Activated CD4-positive, CD25-positive, alpha-beta regulatory T cell (primary cell): ENCODE data around the gene VPS52.
"Not testable (repeated sequence)": the region's sequence is repeated elsewhere in the genome, so short reads cannot be mapped to it uniquely, and the experiment has no call there.

ENCODE experiments used
- DNase-seq, 4 experiments: peaks; one replicate each; lab custom pipeline; 2025; lab: John Stamatoyannopoulos, UW

Gene VPS52

DNA sequence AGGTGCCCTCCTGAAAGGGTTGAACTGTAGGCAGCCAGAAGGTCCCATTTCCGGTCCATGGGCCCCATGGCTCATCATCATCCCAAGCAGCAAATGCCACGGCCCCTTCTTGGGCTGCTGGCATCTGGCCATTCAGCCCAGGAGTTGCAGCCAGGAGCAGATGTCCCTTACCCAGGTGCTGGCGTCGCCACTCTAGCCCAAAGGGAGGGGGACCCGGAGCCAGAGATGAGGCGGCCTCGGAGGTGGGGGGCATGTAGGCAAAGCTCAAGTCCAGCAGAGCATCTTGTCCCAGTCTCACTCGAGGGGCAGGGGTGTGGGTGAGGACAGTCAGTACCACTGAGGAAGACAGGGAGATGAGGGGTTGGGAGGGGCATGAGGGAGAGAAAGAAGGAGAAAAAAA is 33.4 kb upstream of the VPS52 start:
- DNase-seq: no peak

DNA sequence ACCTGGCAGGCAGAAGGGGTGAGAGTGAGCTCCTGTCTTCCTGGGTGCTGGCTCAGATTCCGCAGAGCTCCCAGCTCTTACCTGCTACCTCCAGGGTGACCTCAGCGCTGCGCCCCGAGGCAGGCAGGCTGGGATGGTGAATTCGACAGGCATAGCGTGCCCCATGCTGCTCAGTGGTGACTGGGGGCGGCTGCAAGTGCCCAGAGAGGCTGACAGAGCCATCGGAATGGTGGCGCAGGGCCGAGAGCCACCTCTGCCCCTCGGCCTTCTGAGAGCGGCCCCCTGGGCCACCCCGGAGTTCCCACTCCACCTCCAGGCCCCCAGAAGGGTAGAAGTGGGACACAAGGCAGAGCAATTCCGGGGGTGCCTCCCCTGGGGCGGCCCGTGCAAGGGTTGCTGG is 32.5 kb upstream of the VPS52 start:
- no peak for DNase-seq

DNA sequence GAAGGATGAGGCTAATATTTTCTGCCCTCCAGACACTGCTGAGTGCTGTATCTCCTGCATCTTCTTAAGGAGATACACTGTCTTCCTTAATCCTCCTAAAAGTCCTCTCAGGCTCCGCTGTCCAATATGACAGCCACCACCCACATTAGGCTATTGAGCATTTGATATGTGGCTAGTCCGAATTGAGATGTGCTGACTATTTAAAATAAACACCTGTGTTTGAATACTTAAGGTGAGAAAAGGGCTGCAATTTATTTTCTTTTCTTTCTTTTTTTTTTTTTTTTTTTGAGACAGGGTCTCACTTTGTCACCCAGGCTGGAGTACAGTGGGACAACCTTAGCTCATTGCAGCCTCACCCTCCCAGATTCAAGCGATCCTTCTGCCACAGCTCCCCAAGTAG is 30.2 kb upstream of the VPS52 start:
- no peak for DNase-seq

GRCh38 chr6:33299237-33299944 is 27.7 kb upstream of the VPS52 start:
- peak; percentile 78 to 87 (median 84) for DNase-seq

- peak in 2 of 4 experiments; percentile 54 to 68 for DNase-seq
Measured at GRCh38 chr6:33298773-33299236, 27.1 kb upstream of the VPS52 start, which contains the start of gene RGL2. TSS of gene RGL2 (minus strand) at chr6:33298942. CDS start at chr6:33298610, 332 bp downstream.

GRCh38 chr6:33297956-33298772 is 26.5 kb upstream of the VPS52 start:
- no peak for DNase-seq

GRCh38 chr6:33297406-33297955 is 25.8 kb upstream of the VPS52 start:
- DNase-seq: no peak

DNA sequence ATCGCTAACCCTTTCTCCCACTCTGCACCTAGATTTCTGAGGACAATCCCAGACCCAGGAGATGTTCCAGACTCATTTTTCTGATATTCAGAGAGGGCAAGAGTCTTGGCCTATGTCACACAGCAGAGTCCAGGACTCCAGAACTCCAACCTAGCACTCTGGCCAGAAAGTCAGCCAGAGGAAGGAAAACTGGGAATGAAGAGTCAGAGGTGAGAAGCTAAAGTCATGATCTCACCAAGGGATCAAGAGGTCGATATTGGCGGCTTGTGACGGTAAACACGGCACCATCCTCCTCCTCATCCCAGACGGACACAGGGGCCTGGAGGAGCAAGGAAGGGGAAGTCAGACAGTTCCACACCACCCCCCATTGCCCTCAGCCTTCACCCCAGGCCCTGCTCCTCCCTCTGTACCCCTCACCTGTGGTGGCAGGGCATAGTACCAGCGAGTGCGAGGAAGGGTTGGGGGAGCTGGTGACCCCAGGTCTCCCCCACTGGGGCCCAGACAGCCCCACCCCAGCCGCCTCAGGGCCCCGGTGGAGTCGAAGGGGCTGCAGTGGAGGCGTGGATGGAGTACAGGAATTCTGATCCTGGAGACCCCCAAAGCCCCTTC is 25.2 kb upstream of the VPS52 start:
- DNase-seq: no peak

DNA sequence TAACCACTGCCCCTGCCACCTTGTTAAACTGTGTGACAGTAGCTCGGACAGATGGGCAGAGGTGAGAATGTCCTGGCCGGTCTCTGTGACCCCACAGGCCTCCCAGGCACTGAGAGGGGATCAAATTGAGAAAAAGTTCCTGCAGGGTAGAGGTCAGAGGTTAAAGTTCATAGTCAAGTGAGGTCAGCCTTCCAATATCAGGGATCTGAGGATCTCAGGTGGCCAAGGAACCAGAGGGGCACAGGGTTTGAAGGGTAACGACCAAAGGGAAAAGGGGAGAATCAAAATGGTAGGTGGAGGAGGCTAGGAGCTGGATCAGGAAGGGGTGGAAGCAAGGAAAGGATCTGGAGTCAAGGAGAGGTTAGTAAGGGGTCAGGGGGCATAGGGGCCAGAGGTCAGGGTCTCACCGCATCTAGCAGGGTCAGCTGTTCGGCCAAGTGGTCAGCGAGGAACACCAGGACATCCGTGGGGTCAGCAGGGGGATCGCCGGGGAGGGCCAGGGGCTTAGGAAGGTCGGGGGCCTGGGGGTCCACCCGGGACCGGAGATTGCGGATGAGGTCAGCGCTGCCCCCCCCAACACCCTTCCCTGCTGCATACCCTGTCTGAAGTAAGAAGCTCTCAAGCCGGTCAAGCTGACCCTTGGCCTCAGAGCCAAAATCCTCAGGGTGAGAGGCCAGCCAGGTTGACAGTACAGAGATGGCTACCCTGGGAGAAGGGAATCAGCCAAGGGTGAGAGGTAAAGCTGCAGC is 24.1 kb upstream of the VPS52 start:
- DNase-seq: no peak

DNA sequence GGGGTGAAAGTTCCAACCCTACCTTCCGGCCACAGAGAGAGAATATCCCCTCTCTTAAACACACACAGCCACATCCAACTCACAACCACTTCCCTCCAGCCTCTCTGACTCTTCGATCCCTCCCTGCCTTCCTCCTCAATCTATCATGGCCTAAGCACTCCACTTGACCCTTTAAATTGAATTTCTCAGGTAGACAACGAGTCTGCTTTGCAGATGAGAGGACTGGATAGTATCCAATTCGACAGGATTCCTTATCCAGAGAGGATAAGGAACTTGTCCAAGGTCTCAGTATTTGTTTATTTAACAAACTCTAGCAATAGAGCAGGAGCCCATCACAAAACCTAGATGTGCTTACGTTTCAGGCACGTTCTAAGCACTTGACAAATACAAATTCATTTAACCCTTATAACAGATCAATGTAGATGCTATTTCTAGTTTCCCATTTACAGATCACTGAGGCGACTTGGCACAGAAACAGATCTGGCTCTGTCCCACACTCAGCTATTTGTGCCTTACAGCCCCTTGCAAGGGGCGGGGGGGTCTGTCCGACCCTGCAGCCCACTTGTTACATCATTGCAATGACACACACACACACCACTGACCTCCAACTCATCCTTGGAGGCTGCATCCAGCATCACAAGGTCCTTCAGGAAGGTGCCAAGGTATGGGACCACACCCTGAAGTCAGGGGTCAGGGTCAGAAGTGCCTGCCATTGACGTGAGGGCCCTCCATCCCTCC is 22.6 kb upstream of the VPS52 start:
- DNase-seq: no peak

DNA sequence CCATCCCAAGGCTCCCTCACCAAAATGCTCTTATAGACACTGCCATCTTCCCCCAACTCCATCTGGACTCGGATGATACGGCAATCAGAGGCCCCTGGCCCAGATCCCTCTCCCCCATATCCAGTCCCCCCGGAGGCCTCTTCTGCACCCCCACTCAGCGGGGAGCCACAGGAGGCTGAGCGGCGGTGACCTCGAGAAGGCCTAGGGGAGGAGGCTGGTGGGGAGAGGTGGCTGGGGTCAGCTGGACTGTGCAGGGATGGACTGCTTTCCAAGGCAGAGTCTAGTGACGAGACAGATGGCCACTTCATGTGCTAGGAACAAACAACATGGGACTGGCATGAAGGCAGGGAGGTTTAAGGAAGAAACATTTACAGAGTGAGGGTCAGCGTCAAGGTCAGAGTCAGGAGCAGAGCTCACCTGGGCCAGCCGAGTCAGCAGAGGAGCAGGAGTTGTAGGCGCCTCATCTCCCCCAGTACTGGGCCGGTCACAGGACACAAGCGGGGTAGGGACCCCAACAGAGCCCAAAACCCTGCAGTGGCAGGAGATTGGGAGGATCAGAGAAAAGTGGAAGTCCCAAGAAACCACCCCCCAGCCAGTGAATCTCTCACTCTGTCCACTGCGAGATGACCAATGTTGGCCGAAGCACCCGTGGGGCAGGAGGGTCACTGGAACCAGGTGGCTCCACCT is 21.5 kb upstream of the VPS52 start:
- no peak for DNase-seq

- DNase-seq: no peak
Measured at GRCh38 chr6:33290459-33290858, 18.8 kb upstream of the VPS52 start.

DNA sequence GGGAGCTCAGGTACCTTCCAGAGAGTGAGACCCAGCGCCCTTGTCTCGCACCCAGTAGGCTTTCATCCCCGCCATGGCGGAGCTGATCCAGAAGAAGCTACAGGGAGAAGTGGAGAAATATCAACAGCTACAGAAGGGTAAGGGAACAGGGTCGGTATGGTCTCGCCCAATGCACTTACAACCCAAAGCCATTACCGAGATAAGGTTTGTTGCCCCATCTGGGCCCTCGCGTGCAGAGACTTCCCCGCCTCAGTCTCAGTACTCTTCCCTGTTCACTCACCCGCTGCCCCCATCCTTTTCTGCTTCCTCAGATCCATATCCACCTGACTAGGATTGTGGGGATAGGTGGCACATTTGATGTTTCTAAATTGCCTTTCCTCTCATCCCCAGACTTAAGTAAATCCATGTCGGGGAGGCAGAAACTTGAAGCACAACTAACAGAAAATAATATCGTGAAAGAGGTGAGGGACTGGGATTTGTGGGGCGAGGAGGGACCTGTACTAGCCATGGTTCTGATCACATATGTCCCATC is 18.2 kb upstream of the VPS52 start:
- no peak for DNase-seq

GRCh38 chr6:33288921-33289783 is 17.5 kb upstream of the VPS52 start, which contains the start of the genes PFDN6 and WDR46:
TSS of gene PFDN6 (plus strand) at chr6:33289601. CDS start at chr6:33289857, 256 bp downstream.
TSS of gene WDR46 (minus strand) at chr6:33289239. CDS start at chr6:33289170, 69 bp downstream.
- peak; percentile 50 to 59 (median 58) for DNase-seq

GRCh38 chr6:33288141-33288920 is 16.7 kb upstream of the VPS52 start:
- DNase-seq: no peak

DNA sequence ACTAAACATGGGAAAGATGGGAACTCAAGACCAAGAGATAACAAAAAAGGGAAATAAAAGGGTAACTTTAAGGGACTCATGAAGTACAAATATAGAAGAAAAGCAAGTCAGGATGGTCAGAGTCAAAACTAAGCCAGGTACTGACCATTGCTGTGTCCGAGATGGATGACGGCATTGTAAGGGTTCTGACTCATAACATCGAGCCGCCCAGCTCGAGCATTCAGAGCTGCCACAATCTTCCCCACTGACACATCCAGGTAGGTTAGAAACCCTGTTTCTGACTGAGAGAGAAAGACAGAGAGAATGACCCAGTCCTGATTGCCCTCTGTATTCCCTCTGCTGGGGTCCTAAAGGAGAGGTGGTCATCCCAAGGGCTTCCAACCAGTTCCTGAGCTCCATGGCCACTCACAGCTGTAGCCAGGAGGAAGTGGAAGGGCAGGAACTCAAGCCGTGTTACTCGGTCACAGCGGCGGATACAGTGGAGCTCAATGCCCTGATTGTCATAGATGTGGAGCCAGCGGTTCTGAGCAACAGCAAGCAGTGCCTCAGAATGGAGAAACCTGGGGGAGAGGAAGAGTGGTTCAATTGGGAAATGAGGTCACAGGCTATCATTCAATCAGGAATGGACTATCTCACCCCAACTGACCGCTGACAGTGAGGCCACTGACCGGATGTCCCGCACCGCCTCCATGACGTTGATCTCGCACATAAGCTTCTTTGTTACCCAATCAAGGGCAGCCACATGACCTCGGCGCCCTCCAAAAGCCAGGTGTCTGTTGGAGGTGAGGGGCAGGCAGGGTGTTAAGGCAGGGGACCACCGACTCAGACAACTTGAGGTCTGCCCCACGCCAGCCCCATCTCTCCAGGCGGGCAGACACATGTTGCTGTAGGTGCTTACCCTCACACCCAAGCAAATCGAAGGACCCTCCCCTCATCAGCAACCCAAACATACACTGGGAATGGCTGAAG is 15.6 kb upstream of the VPS52 start:
- DNase-seq: no peak

DNA sequence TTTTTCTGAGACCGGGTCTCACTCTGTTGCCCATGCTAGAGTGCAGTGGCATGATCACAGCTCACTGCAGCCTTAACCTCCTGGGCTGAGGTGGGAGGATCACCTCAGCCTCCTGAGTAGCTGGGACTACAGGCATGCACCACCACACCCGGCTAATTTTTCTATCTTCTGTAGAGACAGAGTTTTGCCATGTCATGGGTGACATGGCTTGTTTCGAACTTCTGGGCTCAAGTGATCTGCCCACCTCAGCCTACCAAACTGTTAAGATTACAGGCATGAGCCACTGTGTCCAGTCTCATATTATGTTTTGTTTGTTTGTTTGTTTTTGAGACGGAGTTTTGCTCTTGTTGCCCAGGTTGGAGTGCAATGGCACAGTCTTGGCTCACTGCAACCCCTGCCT is 13.5 kb upstream of the VPS52 start:
- not testable (repeated sequence) for DNase-seq
